GM10248 (cell line): ENCODE measurements around the gene EXOC2.

Experiments
- CTCF ChIA-PET: fragments of 300-600 bp; sonication (Branson Sonifier 250); formaldehyde crosslinking; extraction: SDS; loops from one replicate; lab custom pipeline; 2021; ENCODE audit warnings: antibody characterized with exemption; lab: Yijun Ruan, JAX
- POLR2A ChIA-PET: fragments of 350-650 bp; sonication (Branson Sonifier 250); formaldehyde crosslinking; extraction: SDS; loops from one replicate; lab custom pipeline; 2020; ENCODE audit warnings: antibody characterized with exemption; lab: Yijun Ruan, JAX
- DNase-seq: peaks from one replicate; pipeline ENCODE4 v3.0.0; 2012; ENCODE audit errors: extremely low spot score
- CTCF ChIP-seq: IDR thresholded peaks from 2 replicates; pipeline ENCODE4 v1.5.1; 2012; ENCODE audit warnings: mild to moderate bottlenecking, low read depth; ENCODE audit errors: extremely low read depth, missing control alignments, control extremely low read depth

The EXOC2 gene

DNA sequence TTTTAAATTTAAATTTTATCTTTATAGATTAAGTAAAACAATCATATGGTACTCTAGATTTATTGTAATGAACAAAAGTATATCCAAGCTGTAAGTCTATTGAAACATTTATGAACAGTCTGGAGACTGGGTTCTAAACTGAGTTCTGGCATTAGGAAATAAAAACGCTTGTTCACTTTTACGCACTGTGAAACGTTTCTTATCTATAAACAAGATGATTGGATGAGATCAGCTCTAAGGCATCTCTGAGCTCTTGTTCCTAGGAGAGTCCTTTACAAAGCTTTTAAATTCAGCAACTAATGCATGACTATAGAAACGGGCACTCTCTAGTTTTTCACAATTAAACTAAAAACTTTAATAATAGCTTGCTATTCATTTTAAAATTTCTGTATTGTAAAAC is 42.8 kb downstream of the EXOC2 start:
- TF ChIP-seq CTCF = no peak
- no peak for DNase-seq
- ChIA-PET CTCF (interaction anchor here (1.1 to 1.7 kb wide), 4 partner anchors 10 to 57 kb away, joined by 3 to 6 read pairs (median 4); no protein-coding TSS in a partner anchor), POLR2A (no interaction called here)

DNA sequence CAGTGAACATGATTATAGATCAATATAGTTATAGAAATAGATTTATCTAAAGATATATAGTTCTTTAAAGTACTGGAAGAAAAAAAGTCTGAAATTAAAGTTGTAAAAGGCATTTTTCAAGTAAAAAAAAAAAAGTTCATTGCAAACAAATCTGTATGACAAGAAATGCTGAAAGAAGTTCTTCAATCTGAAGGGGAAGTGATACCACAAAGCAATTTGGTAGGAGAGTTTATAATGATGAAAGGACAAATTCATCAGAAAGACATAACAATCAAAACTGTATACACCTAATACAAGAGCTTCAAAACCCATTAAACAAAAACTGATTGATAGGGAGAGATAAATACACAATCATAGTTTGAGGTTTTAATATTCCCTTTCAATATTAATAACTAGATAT is 50.1 kb downstream of the EXOC2 start:
- ChIA-PET POLR2A (no interaction called here), CTCF (no interaction called here)
- no peak for DNase-seq
- TF ChIP-seq CTCF = no peak

DNA sequence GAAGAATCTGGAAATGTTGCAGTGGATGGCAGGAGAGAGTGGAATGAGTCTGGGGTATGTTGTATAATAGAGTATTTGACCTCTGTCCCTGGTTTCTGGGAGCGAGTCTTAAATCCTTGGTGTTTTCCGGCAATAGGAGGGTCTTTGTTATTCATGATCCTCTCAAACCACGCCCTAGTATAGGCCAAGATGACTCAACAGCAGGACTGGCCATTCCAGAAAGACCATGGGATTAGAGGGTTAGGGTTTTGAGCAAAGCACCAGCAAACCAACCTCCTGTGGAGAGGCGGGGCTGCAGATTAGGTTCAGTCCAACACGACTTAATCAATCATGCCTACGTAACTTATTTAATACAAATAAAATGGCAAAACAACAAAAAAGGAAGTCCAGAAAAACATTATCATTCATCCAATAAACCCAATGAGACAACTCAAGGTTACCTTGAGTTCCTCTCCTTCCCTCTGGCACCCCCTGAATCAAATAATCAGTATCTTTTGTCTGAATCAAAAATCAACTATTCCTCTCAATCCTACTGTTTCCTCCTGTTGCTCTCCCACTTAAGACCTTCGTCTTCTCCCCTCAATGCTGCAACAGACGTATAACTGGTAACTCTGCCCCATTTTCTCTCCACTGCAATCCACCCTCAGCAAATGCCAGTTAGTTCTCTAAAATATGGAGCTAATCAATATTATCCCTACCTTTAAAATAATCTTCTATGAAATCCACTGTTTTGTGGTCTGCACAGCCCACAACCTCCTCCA is 51.5 kb downstream of the EXOC2 start:
- CTCF ChIA-PET = no interaction called here
- DNase-seq = no peak
- no peak for TF ChIP-seq CTCF
- POLR2A ChIA-PET = no interaction called here

GRCh38 chr6:636488-636887 is 56.5 kb downstream of the EXOC2 start:
- no peak for TF ChIP-seq CTCF
- CTCF ChIA-PET = interaction anchor here (1.0 to 1.1 kb wide), 3 partner anchors 24 to 53 kb away, joined by 3 to 6 read pairs (median 4); no protein-coding TSS in a partner anchor
- POLR2A ChIA-PET = no interaction called here
- DNase-seq = peak; percentile 66

DNA sequence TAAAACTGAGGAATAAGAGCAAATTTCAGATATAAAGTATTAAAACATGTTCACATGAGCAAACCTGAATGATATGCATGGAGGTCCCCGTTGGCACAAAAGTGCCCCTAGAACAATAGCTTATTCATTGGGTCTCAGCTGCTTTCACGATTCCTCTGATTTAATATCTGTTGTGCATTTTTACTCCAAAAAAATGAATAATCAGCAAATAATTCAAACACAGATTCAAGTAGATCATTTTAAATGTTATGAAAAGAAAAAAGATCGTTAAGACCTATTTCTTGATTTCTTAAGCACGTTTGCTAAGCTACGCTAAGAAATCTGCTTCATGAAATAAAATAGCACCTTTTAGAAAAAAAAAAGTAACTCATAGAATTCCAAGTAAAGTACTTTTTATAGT is 57.7 kb downstream of the EXOC2 start:
- DNase-seq = no peak
- TF ChIP-seq CTCF = no peak
- ChIA-PET CTCF (no interaction called here), POLR2A (no interaction called here)

- ChIA-PET CTCF (no interaction called here), POLR2A (no interaction called here)
- no peak for DNase-seq
- TF ChIP-seq CTCF = no peak
These were observed 59.3 kb downstream of the EXOC2 start for GRCh38 chr6:633611-634010.
